ENCODE measurements around the gene RPUSD4. TPM values are rescaled to one million over a fixed set of nuclear protein-coding genes. Genes with fewer than 3 reads are reported as not detected.

Gene RPUSD4
- total RNA-seq, 1 donor from 2014 or later: 21.6 TPM

DNA sequence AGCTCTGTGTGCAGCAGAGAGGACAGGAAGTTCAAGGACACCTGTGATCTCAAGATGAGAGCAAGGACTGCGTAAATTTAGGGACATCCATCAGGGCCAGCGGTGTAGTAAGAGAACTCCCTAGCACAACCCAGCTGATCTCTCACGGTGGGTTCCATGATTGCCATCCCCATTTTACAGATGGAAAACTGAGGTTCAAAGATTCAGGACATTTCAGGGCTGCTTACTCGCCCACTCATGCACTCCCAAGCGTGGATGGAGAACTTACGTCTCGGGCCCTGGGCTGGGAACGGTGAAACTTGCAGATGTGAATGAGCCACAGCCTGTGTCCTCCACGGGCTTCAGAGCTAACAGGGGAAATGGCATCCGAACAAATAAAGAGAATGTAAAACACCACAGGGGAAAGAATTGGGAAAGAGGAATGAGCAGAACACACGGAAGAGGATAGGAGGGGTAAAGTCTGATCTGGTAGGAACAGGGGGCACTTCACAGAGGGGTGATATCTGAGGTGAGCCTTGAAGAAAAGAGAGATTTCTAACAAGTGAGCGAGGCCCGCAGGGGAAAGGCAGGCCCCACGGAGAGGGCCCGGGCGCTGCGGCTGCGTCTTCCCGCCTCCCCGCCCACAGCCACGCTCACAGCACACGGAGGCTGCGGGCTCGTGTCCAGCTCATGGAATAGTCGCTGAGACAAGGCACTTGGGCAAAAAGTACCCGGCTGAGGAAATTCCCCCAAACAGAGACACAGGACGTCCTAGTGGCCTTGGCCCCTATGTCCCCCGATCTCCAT lies 55.9 kb downstream of the RPUSD4 start:
- Histone ChIP-seq H3K4me3 (no peak overlapping the region), H3K27ac (no peak overlapping the region), H3K36me3 (no peaks in the 10 kb centered on the region), H3K9me3 (no peaks in the 10 kb centered on the region), H3K27me3 (no peaks in the 10 kb centered on the region), H3K4me1 (no peaks in the 10 kb centered on the region)
- no peak for DNase-seq (ENCODE audit: extremely low spot score in 2 of 2)
- intact Hi-C loops (cut with DNase I): no loop called here
- TF ChIP-seq POLR2AphosphoS5 (IDR thresholded peaks at IDR 0.05; ENCODE audit: insufficient read depth in 1 of 2, low read depth in 1 of 2): no peak
- TF ChIP-seq, protein P1, sequence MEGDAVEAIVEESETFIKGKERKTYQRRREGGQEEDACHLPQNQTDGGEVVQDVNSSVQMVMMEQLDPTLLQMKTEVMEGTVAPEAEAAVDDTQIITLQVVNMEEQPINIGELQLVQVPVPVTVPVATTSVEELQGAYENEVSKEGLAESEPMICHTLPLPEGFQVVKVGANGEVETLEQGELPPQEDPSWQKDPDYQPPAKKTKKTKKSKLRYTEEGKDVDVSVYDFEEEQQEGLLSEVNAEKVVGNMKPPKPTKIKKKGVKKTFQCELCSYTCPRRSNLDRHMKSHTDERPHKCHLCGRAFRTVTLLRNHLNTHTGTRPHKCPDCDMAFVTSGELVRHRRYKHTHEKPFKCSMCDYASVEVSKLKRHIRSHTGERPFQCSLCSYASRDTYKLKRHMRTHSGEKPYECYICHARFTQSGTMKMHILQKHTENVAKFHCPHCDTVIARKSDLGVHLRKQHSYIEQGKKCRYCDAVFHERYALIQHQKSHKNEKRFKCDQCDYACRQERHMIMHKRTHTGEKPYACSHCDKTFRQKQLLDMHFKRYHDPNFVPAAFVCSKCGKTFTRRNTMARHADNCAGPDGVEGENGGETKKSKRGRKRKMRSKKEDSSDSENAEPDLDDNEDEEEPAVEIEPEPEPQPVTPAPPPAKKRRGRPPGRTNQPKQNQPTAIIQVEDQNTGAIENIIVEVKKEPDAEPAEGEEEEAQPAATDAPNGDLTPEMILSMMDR (IDR thresholded peaks at IDR 0.05): no peak
- TF ChIP-seq POLR2A (IDR thresholded peaks at IDR 0.05): no peak

DNA sequence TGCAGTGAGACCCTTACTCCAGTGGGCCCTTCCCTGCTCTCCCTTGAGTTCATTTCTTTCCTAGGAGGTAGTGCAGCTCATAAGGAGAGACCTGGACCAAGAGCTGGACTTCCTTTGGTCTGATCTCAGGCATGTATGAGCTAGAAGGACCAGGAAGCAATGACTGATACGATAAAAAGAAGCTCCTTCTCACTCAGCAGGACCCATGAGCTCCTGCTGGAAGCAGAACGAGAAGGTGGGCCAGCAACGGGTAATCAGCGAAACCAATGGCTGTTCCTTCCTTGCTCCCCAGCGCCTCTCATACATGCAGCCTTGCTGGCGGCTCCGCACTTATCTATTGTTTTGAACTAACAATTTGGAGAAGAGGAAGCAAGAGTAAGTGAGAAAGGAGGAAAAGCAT lies 56.8 kb downstream of the RPUSD4 start:
- Histone ChIP-seq H3K27me3 (no peaks in the 10 kb centered on the region), H3K4me3 (no peak overlapping the region), H3K36me3 (no peaks in the 10 kb centered on the region), H3K9me3 (no peaks in the 10 kb centered on the region), H3K4me1 (peaks cover 8% of the 10 kb centered on the region), H3K27ac (no peak overlapping the region)
- TF ChIP-seq POLR2A (IDR thresholded peaks at IDR 0.05) (no peak), POLR2AphosphoS5 (IDR thresholded peaks at IDR 0.05; ENCODE audit: insufficient read depth in 1 of 2, low read depth in 1 of 2) (no peak)
- TF ChIP-seq, protein P1 (IDR thresholded peaks at IDR 0.05): no peak
- intact Hi-C loops (cut with DNase I): no loop called here
- no peak for DNase-seq (ENCODE audit: extremely low spot score in 2 of 2)

- no peak for DNase-seq (ENCODE audit: extremely low spot score in 2 of 2)
- peaks cover 11% of the 10 kb centered on the region for H3K4me1 ChIP-seq
- H3K36me3 ChIP-seq: no peaks in the 10 kb centered on the region
- no peaks in the 10 kb centered on the region for H3K27me3 ChIP-seq
- TF ChIP-seq POLR2AphosphoS5 (IDR thresholded peaks at IDR 0.05; ENCODE audit: insufficient read depth in 1 of 2, low read depth in 1 of 2) (no peak), POLR2A (IDR thresholded peaks at IDR 0.05) (no peak)
- TF ChIP-seq, protein P1 (IDR thresholded peaks at IDR 0.05): no peak
- intact Hi-C loops (cut with DNase I): no loop called here
- H3K9me3 ChIP-seq: no peaks in the 10 kb centered on the region
- no peak overlapping the region for H3K4me3 ChIP-seq
- no peak overlapping the region for H3K27ac ChIP-seq
These were observed 57.5 kb downstream of the RPUSD4 start for GRCh38 chr11:126153972-126154371.

DNA sequence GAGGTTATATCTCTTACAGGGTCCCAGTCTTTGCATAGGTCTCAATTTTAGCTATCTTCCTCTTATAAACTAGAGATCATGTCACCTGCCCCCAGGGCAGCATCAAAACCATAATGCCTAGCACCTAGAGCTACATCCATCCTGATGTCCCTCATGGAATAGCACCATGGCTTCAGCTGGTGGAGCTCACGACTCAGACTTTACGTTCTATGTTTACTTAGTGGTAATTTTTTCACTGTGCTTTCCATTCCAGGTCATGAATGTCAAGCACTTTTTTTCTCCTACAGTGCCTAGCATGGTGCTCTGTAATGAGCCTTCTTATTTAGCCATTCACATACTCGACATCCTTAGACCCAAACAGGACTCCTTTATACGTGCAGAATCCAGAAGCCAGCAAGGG lies 58.4 kb downstream of the RPUSD4 start:
- DNase-seq (ENCODE audit: extremely low spot score in 2 of 2): no peak
- no peaks in the 10 kb centered on the region for H3K27me3 ChIP-seq
- H3K4me3 ChIP-seq: no peak overlapping the region
- no peaks in the 10 kb centered on the region for H3K9me3 ChIP-seq
- H3K27ac ChIP-seq: no peak overlapping the region
- H3K4me1 ChIP-seq: peaks cover 11% of the 10 kb centered on the region
- intact Hi-C loops (cut with DNase I): no loop called here
- H3K36me3 ChIP-seq: no peaks in the 10 kb centered on the region
- TF ChIP-seq POLR2AphosphoS5 (IDR thresholded peaks at IDR 0.05; ENCODE audit: insufficient read depth in 1 of 2, low read depth in 1 of 2): no peak
- no peak for TF ChIP-seq POLR2A (IDR thresholded peaks at IDR 0.05)
- TF ChIP-seq, protein P1 (IDR thresholded peaks at IDR 0.05): no peak

GRCh38 chr11:126152586-126152985 lies 58.9 kb downstream of the RPUSD4 start:
- intact Hi-C loops (cut with DNase I): no loop called here
- no peak overlapping the region for H3K27ac ChIP-seq

More at GRCh38 chr11:126152586-126152985, 58.9 kb downstream of the RPUSD4 start:
- no peaks in the 10 kb centered on the region for H3K9me3 ChIP-seq
- TF ChIP-seq POLR2AphosphoS5 (IDR thresholded peaks at IDR 0.05; ENCODE audit: insufficient read depth in 1 of 2, low read depth in 1 of 2): no peak
- no peak for TF ChIP-seq POLR2A (IDR thresholded peaks at IDR 0.05)
- TF ChIP-seq, protein P1 (IDR thresholded peaks at IDR 0.05): no peak
- H3K27me3 ChIP-seq: no peaks in the 10 kb centered on the region
- no peak for DNase-seq (ENCODE audit: extremely low spot score in 2 of 2)
- H3K4me1 ChIP-seq: peaks cover 11% of the 10 kb centered on the region
- no peak overlapping the region for H3K4me3 ChIP-seq
- no peaks in the 10 kb centered on the region for H3K36me3 ChIP-seq

All from vagina (tissue), 2 donors.